IMR-90 (cell line): Measurements from ENCODE around the gene FGGY.

ENCODE experiments used
- CTCF ChIP-seq: conservative IDR thresholded peaks from 2 replicates; pipeline ENCODE4 v1.5.1; 2012; ENCODE audit warnings: mild to moderate bottlenecking, low read depth, low read length, improper control_type of control experiment
- RAD21 ChIP-seq: IDR thresholded peaks from 2 replicates; pipeline ENCODE4 v1.6.1; 2012; ENCODE audit warnings: low read length, improper control_type of control experiment
- USF2 ChIP-seq: fragments of 150-350 bp; IDR thresholded peaks from 2 replicates; pipeline ENCODE4 v1.6.1; 2017; ENCODE audit warnings: mild to moderate bottlenecking, antibody characterized with exemption, low read length, low read depth

GRCh38 chr1:59310549-59311250 is 13.8 kb downstream of the FGGY start:
- TF ChIP-seq USF2 (no peak), CTCF (no peak), RAD21 (no peak)
